Daoy (cell line): ENCODE results near the gene UBE3C. TPM values are rescaled to one million over a fixed set of nuclear protein-coding genes. Genes with fewer than 3 reads are reported as not detected.
"Not testable (repeated sequence)": the region's sequence is repeated elsewhere in the genome, so short reads cannot be mapped to it uniquely, and the experiment has no call there.

Source experiments
- DNase-seq: peaks from one replicate; pipeline ENCODE4 v3.0.0-alpha.2; 2015; ENCODE audit warnings: low read depth
- total RNA-seq: library from RNA; depleted of rRNA; stranded (reverse); fragments of >200 nt; shearing (Covaris generic); gene quantifications from 2 replicates; pipeline ENCODE4 v1.2.3, GENCODE V29; 2014

UBE3C gene
- total RNA-seq, 1 experiment from 2014 or later: 114 TPM

- no peak for DNase-seq
Measured at GRCh38 chr7:157271315-157271990, 132.7 kb downstream of the UBE3C start.

- peak; percentile 88 for DNase-seq
Measured at GRCh38 chr7:157271991-157272324, 133.2 kb downstream of the UBE3C start.

- DNase-seq: no peak
Measured at GRCh38 chr7:157272351-157273207, 133.9 kb downstream of the UBE3C start.

DNA sequence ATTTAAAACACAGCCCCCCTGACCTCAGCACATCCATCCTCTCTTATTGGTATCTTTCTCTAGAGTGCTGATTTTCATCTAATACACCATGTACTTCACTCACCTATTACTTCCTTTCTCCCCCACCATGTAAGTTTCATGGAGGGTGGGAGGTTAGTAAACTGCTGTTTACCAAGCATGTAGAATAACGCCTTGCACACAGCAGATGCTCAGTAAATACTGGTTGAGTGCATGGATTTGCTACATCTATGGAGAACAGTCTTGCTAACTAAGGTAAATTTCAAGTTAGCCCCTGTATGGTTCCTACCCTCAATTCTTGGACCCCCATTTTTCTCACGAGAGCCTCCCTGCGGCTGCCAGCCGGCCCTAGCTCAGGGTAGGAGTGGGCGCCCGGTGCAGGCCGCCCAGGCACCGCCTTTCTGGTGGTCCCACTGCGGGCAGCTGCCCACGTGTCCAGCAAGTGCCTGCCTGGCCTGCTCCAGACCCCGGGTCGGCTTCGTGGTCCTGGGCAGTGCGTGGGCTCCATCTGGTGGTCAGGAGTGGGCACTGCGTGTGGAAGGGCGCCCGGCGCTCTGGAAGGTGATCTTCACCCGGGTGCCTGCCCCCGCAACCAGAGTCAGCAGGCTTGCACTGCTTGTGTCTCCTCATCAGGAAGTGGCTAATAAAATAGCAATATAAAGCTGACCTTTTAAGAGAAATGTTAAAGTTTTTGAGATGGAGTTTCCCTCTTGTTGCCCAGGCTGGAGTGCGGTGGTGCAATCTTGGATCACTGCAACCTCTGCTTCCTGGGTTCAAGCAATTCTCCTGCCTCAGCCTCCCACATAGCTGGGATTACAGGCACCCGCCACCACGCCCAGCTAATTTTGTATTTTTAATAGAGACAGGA lies 134.7 kb downstream of the UBE3C start:
- DNase-seq: peak; percentile 88

DNA sequence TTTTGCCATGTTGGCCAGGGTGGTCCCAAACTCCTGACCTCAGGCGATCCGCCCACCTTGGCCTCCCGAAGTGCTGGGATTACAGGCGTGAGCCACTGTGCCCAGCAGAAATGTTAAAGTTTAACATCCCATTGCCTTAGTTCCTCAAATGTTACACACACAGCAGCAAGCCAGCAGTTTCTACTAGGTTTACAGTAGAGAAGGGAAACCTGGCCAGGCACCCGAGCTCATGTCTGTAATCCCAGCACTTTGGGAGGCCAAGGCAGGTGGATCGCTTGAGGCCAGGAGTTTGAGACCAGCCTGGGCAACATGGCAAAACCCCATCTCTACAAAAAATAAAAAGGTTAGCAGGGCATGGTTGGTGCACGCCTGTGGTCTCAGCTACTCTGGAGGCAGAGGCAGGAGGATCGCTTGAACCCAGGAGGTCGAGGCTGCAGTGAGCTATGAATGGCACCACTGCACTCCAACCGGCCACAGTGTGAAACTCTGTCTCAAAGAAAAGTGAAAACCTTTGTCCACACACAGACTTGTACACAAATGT lies 135.4 kb downstream of the UBE3C start:
- not testable (repeated sequence) for DNase-seq

DNA sequence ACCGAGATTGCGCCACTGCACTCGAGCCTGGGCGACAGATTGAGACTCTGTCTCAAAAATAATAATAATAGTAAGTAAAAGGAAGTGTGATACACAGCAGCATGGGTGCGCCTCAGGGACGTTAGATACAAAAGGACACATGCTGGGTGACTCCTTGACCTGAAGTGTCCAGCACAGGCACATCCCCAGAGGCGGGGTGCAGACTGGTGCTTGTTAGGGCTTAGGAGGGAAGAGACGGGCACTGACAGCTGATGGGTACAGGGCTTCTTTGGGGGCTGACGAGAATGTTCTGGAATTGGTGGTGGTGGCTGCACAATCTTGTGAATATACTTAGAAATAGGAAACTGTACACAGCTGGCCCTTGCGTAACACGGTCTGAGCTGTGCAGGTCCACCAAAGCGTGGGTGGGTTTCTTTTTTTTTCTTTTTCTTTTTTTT lies 136.3 kb downstream of the UBE3C start:
- DNase-seq: no peak

- no peak for DNase-seq
Measured at GRCh38 chr7:157276091-157276561, 137.4 kb downstream of the UBE3C start.

DNA sequence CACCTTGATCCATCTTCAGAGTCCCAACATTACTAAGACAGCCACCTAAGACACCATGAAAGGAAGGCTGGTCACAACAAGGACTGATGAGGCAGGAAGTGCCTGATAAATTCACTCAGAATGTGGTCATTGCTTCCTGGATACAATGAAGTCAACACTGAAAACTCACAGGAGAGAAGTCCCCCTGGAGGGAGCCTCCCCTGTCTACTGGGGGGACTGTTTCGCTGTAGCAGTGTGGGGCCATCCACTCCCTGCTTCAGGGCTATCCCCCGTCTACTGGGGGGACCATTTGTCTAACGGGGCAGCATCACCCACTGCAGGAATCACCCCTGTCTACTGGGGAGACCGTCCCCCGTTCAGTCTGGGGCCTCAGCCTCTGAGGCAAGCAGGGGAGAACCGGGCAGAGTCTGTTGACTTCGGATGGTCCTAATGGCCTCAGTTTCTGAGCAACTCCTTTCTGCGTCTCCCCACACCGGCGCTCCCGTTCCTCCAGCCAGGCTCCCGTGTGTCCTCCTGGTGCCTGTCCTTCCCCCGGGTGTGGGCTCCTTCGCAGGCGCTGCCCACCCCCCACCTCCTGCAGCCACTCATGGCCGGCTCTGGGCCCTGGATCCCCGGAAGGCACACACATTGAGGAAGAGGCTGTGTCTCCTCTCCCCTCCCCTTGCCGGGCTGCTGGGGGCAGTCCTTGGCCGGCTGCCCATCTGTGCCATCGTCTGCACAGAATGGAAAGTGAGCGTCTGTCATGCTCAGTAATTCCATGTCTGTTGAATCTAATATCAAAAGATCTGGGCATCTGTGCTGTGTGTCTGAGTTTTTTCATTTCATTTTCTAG lies 138.2 kb downstream of the UBE3C start:
- DNase-seq: peak; percentile 75

- DNase-seq: not testable (repeated sequence)
Measured at GRCh38 chr7:157277568-157277967, 138.8 kb downstream of the UBE3C start.

GRCh38 chr7:157278167-157278790 lies 139.6 kb downstream of the UBE3C start:
- no peak for DNase-seq

DNA sequence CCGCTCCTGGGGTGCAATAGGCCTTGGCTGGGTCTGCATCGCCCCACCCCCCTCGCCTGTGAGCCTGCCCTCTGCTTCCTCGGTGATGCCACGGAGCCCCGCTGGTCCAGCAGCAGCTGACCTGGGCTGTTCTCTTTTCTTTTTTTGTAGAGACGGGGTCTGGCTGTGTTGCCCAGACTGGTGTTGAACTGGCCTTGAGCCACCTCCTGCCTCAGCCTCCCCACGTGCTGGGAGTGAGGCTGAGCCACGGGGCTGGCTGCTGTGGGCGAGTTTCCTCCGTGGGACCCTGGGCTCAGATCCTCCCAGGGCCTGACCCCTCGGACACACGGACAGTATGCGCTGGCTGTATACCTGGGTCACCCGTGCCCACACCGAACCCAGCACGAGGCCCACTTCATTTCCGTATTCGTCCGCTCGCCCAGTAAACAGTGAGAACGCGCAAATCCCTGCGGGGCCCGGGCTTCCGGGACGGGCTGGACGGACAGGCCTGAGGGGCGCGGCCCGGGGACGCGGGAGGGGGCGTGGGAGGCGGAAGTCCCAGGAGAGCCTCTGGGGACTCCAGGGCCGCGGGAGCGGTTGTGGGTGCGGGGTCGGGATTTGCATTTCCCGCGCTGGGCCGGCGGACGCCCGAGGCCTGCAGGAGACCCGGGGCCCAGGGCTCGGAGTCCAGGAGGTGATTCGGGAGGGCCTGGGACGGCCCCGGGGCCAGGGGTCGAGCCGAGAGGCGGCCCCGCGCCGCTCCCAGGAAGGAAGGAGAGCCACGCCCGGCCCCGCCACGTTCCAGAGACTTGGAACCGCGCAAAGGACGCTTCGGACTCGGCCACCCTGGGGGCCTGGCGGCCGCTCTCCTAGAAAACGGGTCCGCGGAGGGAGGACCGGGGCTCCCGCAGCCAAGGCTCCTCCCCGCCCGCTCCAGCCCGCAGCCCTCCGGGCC lies 140.3 kb downstream of the UBE3C start:
- no peak for DNase-seq

GRCh38 chr7:157279741-157280215 lies 141.1 kb downstream of the UBE3C start:
- no peak for DNase-seq

- no peak for DNase-seq
Measured at GRCh38 chr7:157280216-157280841, 141.6 kb downstream of the UBE3C start.

GRCh38 chr7:157281221-157281998 lies 142.7 kb downstream of the UBE3C start:
- no peak for DNase-seq

DNA sequence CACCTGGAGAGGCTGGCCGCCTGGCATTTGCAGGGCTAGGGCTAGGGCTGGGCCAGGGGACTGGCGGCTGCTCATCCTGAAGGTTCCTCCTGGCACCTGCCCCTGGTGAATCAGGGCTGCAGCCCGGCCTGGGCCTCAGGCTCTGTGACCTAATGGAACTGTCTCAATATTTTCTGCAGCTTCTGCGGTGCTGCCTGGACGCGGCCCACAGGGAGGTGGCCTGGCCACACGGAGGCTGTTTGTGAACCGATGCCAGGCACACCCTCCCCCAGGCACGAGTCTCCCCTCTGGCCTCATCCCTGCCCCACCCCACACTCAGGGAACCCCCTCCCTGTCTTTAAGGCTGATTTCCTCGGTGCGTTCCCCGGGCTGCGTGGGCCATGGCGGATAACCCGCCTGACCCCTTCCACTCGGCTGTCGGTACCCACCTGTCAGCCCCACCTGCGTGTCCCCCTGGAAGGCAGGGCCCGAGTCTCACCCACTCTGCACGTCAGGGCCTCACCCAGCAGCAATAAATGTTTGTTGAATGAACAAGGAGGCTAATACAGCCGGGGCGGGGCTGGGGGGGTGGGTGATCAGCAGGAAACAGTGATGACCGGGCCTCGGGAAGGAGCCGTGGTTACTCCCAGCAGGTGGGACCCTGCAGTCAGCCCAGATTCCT lies 143.5 kb downstream of the UBE3C start:
- DNase-seq: no peak

- no peak for DNase-seq
Measured at GRCh38 chr7:157284229-157285014, 145.7 kb downstream of the UBE3C start.
